Measurements from ENCODE around the gene SHC2. TPM values are rescaled to one million over a fixed set of nuclear protein-coding genes. Genes with fewer than 3 reads are reported as not detected.
A peak's percentile ranks its signal among the peaks of the same experiment; 100 is the strongest.

Gene SHC2
- total and polyA plus RNA-seq, 9 of the 15 experiments (the other 6 are each of a cell fraction or from before 2014, with no cell fraction given): 0.14 to 0.36 (median 0.17) TPM; not detected in 5

DNA sequence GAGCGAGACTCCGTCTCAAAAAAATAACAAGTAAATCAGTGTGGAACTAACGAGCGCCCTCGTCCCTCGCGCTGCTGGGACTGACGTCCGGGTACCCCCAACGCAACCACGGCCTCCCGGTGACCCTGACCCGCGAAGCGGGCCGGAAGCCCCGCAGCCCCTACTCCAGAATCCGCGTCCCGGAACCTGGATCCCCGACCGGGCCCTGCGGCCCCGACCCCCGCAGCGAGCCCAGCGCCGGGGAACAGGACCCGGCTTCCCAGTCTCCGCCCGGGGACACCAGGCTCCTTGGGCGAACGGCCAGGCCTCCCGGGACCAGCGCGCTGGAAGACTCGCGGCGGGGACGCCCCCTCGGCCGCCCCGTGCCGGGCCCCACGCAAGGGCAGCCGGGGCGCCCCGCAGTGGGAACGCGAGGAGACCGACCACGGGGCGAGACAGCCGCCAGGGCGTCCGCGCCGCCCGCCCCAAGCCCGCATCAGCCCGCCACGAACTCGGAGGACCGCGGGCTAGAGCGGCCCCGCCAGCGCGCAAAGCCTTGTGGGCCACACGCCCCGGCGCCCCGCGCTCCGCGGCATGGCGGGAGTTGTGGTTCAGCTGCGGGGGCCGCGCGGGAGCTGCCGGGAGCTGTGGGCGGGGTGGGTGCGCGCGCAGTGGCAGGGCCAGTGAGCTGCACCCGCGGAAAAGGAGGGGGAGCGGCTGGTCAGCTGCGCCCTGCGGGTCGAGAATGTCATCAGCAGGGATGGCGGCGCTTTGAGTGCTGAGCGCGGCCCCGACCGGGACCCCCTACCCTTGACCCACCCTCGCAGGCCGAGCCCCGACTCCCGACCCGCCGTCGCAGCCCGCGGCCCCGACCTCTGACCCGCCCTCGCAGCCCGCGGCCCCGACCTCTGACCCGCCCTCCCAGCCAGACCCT lies 27.9 kb upstream of the SHC2 start (continued):
- no peak for TF ChIP-seq PTRF (tag; IDR thresholded peaks at IDR 0.05)
- peak; percentile 54; the same call in 1 of the 2 replicates for TF ChIP-seq KAT7 (CRISPR knock-in tag; IDR thresholded peaks at IDR 0.05; ENCODE audit: borderline replicate concordance)
- TF ChIP-seq, protein P1, sequence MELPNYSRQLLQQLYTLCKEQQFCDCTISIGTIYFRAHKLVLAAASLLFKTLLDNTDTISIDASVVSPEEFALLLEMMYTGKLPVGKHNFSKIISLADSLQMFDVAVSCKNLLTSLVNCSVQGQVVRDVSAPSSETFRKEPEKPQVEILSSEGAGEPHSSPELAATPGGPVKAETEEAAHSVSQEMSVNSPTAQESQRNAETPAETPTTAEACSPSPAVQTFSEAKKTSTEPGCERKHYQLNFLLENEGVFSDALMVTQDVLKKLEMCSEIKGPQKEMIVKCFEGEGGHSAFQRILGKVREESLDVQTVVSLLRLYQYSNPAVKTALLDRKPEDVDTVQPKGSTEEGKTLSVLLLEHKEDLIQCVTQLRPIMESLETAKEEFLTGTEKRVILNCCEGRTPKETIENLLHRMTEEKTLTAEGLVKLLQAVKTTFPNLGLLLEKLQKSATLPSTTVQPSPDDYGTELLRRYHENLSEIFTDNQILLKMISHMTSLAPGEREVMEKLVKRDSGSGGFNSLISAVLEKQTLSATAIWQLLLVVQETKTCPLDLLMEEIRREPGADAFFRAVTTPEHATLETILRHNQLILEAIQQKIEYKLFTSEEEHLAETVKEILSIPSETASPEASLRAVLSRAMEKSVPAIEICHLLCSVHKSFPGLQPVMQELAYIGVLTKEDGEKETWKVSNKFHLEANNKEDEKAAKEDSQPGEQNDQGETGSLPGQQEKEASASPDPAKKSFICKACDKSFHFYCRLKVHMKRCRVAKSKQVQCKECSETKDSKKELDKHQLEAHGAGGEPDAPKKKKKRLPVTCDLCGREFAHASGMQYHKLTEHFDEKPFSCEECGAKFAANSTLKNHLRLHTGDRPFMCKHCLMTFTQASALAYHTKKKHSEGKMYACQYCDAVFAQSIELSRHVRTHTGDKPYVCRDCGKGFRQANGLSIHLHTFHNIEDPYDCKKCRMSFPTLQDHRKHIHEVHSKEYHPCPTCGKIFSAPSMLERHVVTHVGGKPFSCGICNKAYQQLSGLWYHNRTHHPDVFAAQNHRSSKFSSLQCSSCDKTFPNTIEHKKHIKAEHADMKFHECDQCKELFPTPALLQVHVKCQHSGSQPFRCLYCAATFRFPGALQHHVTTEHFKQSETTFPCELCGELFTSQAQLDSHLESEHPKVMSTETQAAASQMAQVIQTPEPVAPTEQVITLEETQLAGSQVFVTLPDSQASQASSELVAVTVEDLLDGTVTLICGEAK (IDR thresholded peaks at IDR 0.05): peak; percentile 76
- TF ChIP-seq, protein P1 (CRISPR knock-in tag; IDR thresholded peaks at IDR 0.05): no peak
- TF ChIP-seq, protein P2, sequence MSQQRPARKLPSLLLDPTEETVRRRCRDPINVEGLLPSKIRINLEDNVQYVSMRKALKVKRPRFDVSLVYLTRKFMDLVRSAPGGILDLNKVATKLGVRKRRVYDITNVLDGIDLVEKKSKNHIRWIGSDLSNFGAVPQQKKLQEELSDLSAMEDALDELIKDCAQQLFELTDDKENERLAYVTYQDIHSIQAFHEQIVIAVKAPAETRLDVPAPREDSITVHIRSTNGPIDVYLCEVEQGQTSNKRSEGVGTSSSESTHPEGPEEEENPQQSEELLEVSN (IDR thresholded peaks at IDR 0.05; ENCODE audit: borderline replicate concordance in 1 of 2, extremely low read depth in 1 of 2, insufficient read depth in 1 of 2, insufficient read length in 1 of 2, low read depth in 1 of 2, low read length in 1 of 2, poor library complexity in 1 of 2, severe bottlenecking in 1 of 2): peak; percentile 69 to 81
- TF ChIP-seq HMG20A (CRISPR knock-in tag; conservative IDR thresholded peaks at IDR 0.05): no peak
- peak; percentile 48; the same call in 1 of the 2 replicates for TF ChIP-seq LCOR (CRISPR knock-in tag; IDR thresholded peaks at IDR 0.05)
- TF ChIP-seq KLF1 (tag; IDR thresholded peaks at IDR 0.05): peak; percentile 76
- TF ChIP-seq, protein P3, sequence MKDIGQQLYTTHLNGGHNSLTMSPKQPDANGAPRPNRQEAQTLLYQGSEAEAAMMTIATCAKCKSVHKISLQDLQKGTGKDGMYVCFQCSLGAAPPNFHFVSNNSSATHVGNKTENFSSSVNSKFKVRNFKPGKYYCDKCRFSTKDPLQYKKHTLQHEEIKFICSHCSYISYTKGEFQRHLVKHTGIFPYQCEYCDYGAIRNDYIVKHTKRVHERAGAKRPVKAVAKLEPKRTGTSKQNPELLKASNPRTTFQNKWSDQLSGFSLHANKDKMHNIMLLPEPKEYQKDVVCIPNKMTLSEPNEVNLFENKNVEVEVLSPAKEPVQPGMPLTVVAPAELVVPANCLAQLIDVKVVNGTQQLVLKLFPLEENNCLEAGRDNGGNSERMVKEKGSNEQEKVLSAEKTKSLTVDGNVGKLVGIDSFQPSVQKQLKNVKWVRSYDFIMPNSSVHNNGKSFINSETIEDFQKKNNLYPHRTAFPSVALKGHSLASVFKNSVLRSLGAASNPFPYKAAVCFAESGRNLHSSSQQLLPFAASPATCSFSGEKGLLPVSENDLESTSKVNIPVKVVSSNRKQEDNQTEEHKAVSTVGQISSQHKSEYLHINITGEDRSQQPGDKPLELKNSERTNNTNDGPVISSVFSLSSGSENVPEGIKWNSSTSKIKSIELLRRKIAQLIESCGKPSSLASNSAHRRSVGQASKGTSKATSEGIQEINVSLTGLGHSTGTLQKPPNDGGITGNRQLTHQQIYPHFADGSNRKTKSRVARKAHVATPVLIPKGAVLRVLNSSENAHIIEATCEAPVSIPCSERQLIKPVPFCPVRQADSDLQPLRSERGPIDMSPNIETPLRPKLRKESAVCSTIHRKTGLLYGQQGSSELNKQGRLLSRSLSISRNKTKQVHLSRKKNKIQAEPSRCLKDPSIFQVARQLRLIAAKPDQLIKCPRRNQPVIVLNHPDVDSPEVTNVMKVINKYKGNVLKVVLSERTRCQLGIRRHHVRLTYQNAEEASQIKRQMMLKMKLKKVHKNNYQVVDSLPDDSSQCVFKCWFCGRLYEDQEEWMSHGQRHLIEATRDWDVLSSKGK (CRISPR knock-in tag; IDR thresholded peaks at IDR 0.05): no peak
- TF ChIP-seq, protein P4, sequence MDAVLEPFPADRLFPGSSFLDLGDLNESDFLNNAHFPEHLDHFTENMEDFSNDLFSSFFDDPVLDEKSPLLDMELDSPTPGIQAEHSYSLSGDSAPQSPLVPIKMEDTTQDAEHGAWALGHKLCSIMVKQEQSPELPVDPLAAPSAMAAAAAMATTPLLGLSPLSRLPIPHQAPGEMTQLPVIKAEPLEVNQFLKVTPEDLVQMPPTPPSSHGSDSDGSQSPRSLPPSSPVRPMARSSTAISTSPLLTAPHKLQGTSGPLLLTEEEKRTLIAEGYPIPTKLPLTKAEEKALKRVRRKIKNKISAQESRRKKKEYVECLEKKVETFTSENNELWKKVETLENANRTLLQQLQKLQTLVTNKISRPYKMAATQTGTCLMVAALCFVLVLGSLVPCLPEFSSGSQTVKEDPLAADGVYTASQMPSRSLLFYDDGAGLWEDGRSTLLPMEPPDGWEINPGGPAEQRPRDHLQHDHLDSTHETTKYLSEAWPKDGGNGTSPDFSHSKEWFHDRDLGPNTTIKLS (IDR thresholded peaks at IDR 0.05; ENCODE audit: borderline replicate concordance, low read depth): peak; percentile 97

Measured in K562 (cell line).